Measurements from ENCODE around the gene TSC22D3. TPM values are rescaled to one million over a fixed set of nuclear protein-coding genes. Genes with fewer than 3 reads are reported as not detected.

Gene TSC22D3
- total RNA-seq, 6 donors from 2014 or later, result 309 to 1,061 (median 406) TPM

DNA sequence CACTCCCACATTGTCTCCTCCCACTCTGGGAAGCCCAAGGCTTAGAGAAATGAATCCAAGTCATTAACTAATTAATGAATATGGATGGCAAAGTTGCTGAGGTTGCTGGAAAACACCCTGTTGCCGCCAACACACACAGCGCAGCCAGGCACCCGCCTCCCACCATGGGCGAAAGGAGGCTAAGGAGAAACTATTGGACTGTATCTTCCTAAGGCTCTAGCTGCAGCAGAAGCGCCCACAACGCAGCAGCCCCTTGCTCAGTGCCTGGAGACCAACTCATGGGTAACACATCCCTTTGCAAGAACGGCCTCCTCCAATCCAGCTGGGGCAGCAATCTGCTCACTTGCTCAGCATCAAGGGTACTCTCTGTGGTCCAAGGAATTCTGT is 34.2 kb downstream of the TSC22D3 start:
- H3K27me3 ChIP-seq, result no peaks in the 10 kb centered on the region
- H3K9me3 ChIP-seq, result no peaks in the 10 kb centered on the region
- peaks cover 31 to 48% (median 40%) of the 10 kb centered on the region in 4 donors for H3K4me1 ChIP-seq
- TF ChIP-seq POLR2A (IDR thresholded peaks at IDR 0.05), result no peak
- TF ChIP-seq, protein P1, sequence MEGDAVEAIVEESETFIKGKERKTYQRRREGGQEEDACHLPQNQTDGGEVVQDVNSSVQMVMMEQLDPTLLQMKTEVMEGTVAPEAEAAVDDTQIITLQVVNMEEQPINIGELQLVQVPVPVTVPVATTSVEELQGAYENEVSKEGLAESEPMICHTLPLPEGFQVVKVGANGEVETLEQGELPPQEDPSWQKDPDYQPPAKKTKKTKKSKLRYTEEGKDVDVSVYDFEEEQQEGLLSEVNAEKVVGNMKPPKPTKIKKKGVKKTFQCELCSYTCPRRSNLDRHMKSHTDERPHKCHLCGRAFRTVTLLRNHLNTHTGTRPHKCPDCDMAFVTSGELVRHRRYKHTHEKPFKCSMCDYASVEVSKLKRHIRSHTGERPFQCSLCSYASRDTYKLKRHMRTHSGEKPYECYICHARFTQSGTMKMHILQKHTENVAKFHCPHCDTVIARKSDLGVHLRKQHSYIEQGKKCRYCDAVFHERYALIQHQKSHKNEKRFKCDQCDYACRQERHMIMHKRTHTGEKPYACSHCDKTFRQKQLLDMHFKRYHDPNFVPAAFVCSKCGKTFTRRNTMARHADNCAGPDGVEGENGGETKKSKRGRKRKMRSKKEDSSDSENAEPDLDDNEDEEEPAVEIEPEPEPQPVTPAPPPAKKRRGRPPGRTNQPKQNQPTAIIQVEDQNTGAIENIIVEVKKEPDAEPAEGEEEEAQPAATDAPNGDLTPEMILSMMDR (IDR thresholded peaks at IDR 0.05), result no peak
- no peak for TF ChIP-seq EP300 (IDR thresholded peaks at IDR 0.05)
- no peak for TF ChIP-seq POLR2AphosphoS5 (IDR thresholded peaks at IDR 0.05)
- H3K4me3 ChIP-seq, result peak overlapping the region in 1 of 4 donors; percentile 8
- no peaks in the 10 kb centered on the region for H3K36me3 ChIP-seq
- H3K27ac ChIP-seq, result peak overlapping the region; percentile 77 to 92 (median 88)
- WGBS, 2 donors, result 0 to 63% methylated on average over 1 to 7 of the region's 7 CpGs
- no peak for ATAC-seq (ENCODE audit: low FRiP score in 2 of 2)
- peak in 1 of 2 donors; percentile 30 for DNase-seq

- no peaks in the 10 kb centered on the region for H3K9me3 ChIP-seq
- H3K4me1 ChIP-seq, result peaks cover 31 to 48% (median 40%) of the 10 kb centered on the region in 4 donors
- no peak overlapping the region for H3K4me3 ChIP-seq
- no peaks in the 10 kb centered on the region for H3K27me3 ChIP-seq
- DNase-seq (no peak), ATAC-seq (ENCODE audit: low FRiP score in 2 of 2) (no peak)
- H3K36me3 ChIP-seq, result no peaks in the 10 kb centered on the region
- WGBS, 2 donors, result 87% methylated on average over 3 of the region's 3 CpGs; no CpG with 5 or more reads in 1 of the 2 donors
- peak overlapping the region in 3 of 4 donors; percentile 46 to 89 (median 86) for H3K27ac ChIP-seq
- TF ChIP-seq POLR2A (IDR thresholded peaks at IDR 0.05) (no peak), POLR2AphosphoS5 (IDR thresholded peaks at IDR 0.05) (no peak), EP300 (IDR thresholded peaks at IDR 0.05) (no peak)
- TF ChIP-seq, protein P1 (IDR thresholded peaks at IDR 0.05), result no peak
Observed at GRCh38 chrX:107739541-107739940, 36.0 kb downstream of the TSC22D3 start.

DNA sequence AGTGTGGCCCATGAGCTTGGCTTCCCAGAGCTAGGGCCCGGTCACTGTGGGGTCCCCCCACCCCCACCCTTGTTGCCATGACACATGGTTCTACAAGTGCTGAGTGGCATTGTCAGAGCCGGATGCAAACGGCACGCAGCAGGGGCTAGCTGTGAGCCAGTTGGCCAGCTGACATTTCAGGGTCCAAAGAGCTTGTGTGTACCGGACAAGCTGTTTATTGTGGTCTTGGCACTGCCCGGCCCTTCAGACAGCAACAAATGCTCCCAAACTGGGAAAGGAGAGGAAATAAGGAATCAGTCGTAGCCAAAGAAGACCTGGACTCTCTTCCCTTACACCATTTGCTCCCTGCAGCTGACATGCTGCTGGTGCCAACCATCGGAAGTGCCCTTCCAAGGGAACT is 36.8 kb downstream of the TSC22D3 start:
- 65 to 79% methylated on average over 2 to 8 of the region's 8 CpGs for WGBS, 2 donors
- no peak for ATAC-seq (ENCODE audit: low FRiP score in 2 of 2)
- Histone ChIP-seq H3K27ac (peak overlapping the region in 3 of 4 donors; percentile 33 to 67 (median 46)), H3K27me3 (no peaks in the 10 kb centered on the region), H3K4me1 (peaks cover 31 to 48% (median 40%) of the 10 kb centered on the region in 4 donors), H3K4me3 (no peak overlapping the region), H3K36me3 (no peaks in the 10 kb centered on the region), H3K9me3 (no peaks in the 10 kb centered on the region)
- no peak for TF ChIP-seq EP300 (IDR thresholded peaks at IDR 0.05)
- no peak for TF ChIP-seq POLR2AphosphoS5 (IDR thresholded peaks at IDR 0.05)
- TF ChIP-seq, protein P1 (IDR thresholded peaks at IDR 0.05), result no peak
- no peak for TF ChIP-seq POLR2A (IDR thresholded peaks at IDR 0.05)
- DNase-seq, result no peak

- 80 to 93% methylated on average over 5 of the region's 5 CpGs for WGBS, 2 donors
- Histone ChIP-seq H3K4me3 (no peak overlapping the region), H3K36me3 (no peaks in the 10 kb centered on the region), H3K27ac (peak overlapping the region in 3 of 4 donors; percentile 33 to 67 (median 46)), H3K4me1 (peaks cover 28 to 51% (median 41%) of the 10 kb centered on the region in 4 donors), H3K9me3 (no peaks in the 10 kb centered on the region), H3K27me3 (no peaks in the 10 kb centered on the region)
- DNase-seq, result no peak
- TF ChIP-seq EP300 (IDR thresholded peaks at IDR 0.05), result no peak
- no peak for TF ChIP-seq POLR2A (IDR thresholded peaks at IDR 0.05)
- no peak for TF ChIP-seq POLR2AphosphoS5 (IDR thresholded peaks at IDR 0.05)
- TF ChIP-seq, protein P1 (IDR thresholded peaks at IDR 0.05), result no peak
- ATAC-seq (ENCODE audit: low FRiP score in 2 of 2), result no peak
Observed at GRCh38 chrX:107738272-107738671, 37.3 kb downstream of the TSC22D3 start.

All from upper lobe of left lung (tissue), 6 donors.